Activated T-helper 1 cell treated with anti-CD3 and anti-CD28 coated beads, Interleukin-2, amount 50 U/mL, for 16 hours (primary cell): Measurements from ENCODE around the gene YTHDF2.
"Not testable (repeated sequence)": the region's sequence is repeated elsewhere in the genome, so short reads cannot be mapped to it uniquely, and the experiment has no call there.

Source experiments
- DNase-seq, 2 donors: peaks; one replicate each; pipeline ENCODE4 v3.0.0-alpha.2; 2020; ENCODE audit warnings: low read depth in 1 of 2, low spot score in 1 of 2

The YTHDF2 gene

GRCh38 chr1:28758420-28758819 is 21.7 kb downstream of the YTHDF2 start:
- no peak for DNase-seq

DNA sequence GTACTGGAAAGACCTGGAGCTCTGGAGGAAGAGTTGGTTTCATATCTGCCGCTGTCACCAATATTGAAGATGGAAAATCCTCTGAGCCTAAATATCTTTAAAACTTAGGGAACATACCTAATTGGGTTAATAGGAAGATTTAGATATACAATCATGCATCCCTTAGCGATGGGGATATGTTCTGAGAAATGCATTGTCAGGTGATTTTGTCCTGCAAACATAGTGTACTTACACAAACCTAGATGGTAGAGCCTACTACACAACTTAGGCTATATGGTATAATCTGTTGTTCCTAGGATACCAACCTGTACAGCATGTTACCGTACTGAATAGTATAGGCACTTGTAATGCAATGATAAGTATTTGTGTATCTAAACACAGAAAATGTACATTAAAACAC is 22.5 kb downstream of the YTHDF2 start:
- DNase-seq: no peak

DNA sequence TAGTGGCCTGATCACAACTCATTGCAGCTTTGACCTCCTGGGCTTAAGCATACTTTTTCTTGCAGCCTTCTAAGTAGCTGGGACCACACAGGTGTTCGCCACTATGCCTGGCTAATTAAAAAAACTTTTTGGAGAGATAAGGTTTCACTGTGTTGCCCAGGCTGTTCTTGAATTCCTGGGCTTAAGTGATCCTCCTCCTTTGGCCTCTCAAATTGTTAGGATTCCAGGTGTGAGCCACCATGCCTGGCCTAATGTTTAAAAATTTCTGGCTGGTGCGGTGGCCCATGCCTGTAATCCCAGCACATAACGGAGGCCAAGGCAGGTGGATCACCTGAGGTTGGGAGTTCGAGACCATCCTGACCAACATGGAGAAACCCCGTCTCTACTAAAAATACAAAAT is 24.4 kb downstream of the YTHDF2 start:
- no peak for DNase-seq

DNA sequence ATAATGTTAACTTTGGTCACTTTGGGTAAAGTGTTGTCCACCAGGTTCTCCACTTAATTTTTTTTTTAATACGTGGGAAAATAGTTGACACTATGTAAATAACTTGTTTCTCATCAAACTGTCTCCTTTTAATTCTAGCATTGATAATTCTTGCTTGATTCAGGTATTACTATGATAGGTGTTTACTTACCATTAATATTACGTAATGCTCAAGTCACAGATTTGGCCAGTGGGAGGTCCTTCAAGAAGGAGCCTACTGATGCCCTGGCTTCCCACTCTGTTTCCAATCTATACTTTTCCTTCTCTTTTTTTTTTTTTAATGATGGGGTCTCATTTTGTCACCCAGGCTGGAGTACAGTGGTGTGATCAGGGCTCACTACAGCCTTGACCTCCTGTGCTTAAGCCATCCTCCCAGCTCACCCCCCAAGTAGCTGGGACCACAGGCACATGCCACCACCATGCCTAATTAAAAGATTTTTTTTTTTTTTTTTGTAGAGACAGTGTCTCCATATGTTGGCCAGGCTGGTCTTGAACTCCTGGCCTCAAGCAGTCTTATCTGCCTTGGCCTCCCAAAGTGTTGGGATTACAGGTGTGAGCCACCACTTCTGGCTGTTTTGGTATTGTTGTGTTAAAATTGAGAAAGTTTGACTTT is 29.9 kb downstream of the YTHDF2 start:
- no peak for DNase-seq

GRCh38 chr1:28770601-28771165 is 33.9 kb downstream of the YTHDF2 start:
- DNase-seq: no peak

GRCh38 chr1:28771921-28772320 is 35.2 kb downstream of the YTHDF2 start:
- DNase-seq: not testable (repeated sequence)

GRCh38 chr1:28773105-28773504 is 36.4 kb downstream of the YTHDF2 start:
- DNase-seq: no peak

- peak; percentile 34 to 47 for DNase-seq
Observed at GRCh38 chr1:28775121-28775942, 38.6 kb downstream of the YTHDF2 start.

DNA sequence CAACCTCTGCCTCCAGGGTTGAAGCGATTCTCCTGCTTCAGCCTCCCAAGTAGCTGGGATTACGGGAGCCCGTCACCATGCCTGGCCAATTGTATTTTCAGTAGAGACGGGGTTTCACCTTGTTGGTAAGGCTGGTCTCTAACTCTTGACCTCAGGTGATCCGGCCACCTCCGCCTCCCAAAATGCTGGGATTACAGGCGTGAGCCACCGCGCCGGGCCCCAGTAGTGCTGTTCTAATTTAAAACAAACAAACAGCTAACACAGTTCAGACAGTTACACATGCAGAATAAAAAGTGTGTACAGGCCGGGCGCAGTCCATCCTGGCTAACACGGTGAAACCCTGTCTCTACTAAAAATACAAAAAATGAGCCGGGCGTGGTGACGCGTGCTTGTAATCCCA is 39.6 kb downstream of the YTHDF2 start:
- DNase-seq: no peak

DNA sequence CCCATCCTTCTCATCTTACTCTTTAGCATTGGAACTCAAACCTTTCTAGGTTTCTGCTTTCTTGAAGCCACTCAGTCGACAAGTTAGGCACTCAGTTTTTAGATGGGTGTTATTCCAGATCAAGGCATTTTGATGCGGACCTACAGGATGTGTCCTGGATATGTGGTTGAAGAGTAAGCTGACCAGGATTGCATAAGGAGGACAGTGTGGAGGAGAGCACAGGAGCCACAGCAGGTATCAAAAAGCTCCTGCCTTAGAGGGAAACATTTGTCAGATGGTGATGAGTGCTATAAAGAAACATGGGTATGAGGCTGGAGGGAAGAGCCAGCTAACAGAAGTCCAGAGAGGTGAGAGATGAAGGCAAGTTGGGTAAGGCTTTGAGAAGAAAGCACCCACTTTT is 41.3 kb downstream of the YTHDF2 start:
- DNase-seq: no peak

- DNase-seq: no peak
Observed at GRCh38 chr1:28779751-28780408, 43.1 kb downstream of the YTHDF2 start.

DNA sequence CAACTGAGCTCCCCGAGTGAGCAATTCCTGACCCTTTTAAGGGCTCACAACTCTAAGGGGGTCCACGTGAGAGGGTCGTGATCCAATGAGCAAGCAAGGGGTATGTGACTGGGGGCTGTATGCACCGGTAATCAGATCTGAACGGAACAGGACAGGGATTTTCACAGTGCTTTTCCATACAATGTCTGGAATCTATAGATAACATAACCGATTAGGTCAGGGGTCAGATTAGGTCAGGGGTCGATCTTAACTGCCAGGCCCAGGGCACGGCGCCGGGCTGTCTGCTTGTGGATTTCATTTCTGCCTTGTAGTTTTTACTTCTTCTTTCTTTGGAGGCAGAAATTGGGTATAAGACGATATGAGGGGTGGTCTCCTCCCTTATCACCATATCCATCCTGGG is 44.6 kb downstream of the YTHDF2 start:
- no peak for DNase-seq

GRCh38 chr1:28782011-28782410 is 45.3 kb downstream of the YTHDF2 start:
- DNase-seq: no peak

DNA sequence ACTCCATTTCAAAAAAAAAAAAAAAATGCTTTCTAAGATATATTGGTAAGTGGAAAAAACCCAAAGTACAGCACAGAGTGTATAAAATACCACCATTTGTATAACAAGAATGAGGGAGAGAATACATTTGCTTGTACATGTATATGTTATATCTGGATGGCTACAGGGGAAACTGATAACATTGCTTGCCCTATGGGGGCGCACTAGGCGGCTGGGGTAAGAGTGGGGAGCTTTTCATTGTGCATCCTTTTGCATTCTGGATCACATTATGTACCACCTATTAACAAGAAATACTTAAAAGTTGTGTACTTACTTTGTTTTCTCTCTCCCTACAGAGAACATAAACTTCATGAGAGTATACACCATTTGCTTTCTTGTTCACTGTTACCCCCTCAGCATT is 46.6 kb downstream of the YTHDF2 start:
- no peak for DNase-seq

DNA sequence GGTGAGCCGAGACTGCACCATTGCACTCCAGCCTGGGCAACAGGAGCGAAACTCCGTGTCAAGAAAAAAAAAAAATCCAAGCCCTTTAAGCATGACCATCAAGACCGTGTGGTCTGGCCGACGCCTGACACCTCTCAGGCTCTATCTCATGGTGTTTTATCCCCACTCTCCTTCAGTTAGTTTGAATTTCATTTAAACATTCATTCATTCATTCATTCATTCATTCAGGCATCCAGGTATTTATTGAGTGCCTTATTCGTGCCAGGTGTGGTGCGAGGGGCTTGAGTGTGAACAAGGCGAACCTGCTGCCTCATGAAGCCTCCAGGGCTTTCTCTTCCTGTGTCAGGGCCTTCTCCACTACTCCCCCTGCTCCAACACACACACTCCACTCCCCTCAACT is 52.7 kb downstream of the YTHDF2 start:
- no peak for DNase-seq

GRCh38 chr1:28789816-28790215 is 53.1 kb downstream of the YTHDF2 start:
- DNase-seq: no peak

GRCh38 chr1:28790377-28791035 is 53.8 kb downstream of the YTHDF2 start:
- no peak for DNase-seq

GRCh38 chr1:28791929-28792328 is 55.2 kb downstream of the YTHDF2 start:
- not testable (repeated sequence) for DNase-seq

DNA sequence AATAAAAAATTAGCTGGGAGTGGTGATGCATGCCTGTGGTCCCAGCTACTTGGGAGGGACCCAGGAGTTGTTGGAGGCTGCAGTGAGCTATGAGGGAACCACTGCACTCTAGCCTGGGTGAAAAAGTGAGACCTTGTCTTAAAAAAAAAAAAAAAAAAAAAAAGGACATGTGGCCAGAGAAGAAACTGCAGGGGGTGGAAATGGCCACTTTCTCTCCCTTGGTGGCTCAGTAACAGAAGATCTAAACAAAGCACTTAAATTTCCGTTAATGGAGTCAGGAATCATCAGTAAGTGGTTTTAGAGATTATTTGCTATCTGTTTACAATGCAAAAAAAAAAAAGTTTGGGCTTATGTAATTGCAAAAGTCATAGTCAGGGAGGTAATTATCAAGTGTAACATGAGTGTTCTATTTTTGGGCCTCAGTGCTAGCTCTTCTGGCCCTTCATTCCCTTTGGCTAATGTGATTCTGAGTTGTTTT is 55.9 kb downstream of the YTHDF2 start:
- DNase-seq: no peak

GRCh38 chr1:28794582-28794981 is 57.8 kb downstream of the YTHDF2 start:
- not testable (repeated sequence) for DNase-seq
